HG02610 (cell line): ENCODE measurements around the gene TRAPPC4.
A peak's percentile ranks its signal among the peaks of the same experiment; 100 is the strongest.
"Not testable (repeated sequence)": the region's sequence is repeated elsewhere in the genome, so short reads cannot be mapped to it uniquely, and the experiment has no call there.

Experiments
- ATAC-seq: cut with Tn5 transposase; IDR thresholded peaks from one replicate; pipeline ENCODE4 v1.9.1; 2021; ENCODE audit warnings: mild to moderate bottlenecking, moderate library complexity; ENCODE audit not compliant: unreplicated experiment

Gene TRAPPC4

GRCh38 chr11:119030329-119031047 is 11.9 kb downstream of the TRAPPC4 start, which contains the start of gene SLC37A4:
Gene SLC37A4 (minus strand): TSS chr11:119030877.
- ATAC-seq: peak; percentile 87

- ATAC-seq: no peak
Measured at GRCh38 chr11:119031912-119032280, 13.3 kb downstream of the TRAPPC4 start.

- not testable (repeated sequence) for ATAC-seq
Measured at GRCh38 chr11:119033421-119033820, 14.9 kb downstream of the TRAPPC4 start.

- no peak for ATAC-seq
Measured at GRCh38 chr11:119034813-119035212, 16.2 kb downstream of the TRAPPC4 start.

GRCh38 chr11:119038884-119039283 is 20.3 kb downstream of the TRAPPC4 start:
- ATAC-seq: no peak

- not testable (repeated sequence) for ATAC-seq
Measured at GRCh38 chr11:119039471-119039870, 20.9 kb downstream of the TRAPPC4 start.

- ATAC-seq: no peak
Measured at GRCh38 chr11:119041821-119042514, 23.4 kb downstream of the TRAPPC4 start.

GRCh38 chr11:119042927-119043326 is 24.4 kb downstream of the TRAPPC4 start:
- ATAC-seq: no peak

GRCh38 chr11:119044708-119045107 is 26.1 kb downstream of the TRAPPC4 start:
- no peak for ATAC-seq

- no peak for ATAC-seq
Measured at GRCh38 chr11:119046489-119046888, 27.9 kb downstream of the TRAPPC4 start.

GRCh38 chr11:119047205-119047604 is 28.6 kb downstream of the TRAPPC4 start:
- no peak for ATAC-seq

- no peak for ATAC-seq
Measured at GRCh38 chr11:119048644-119049043, 30.1 kb downstream of the TRAPPC4 start.

GRCh38 chr11:119049081-119049480 is 30.5 kb downstream of the TRAPPC4 start:
- ATAC-seq: no peak

GRCh38 chr11:119051440-119052162 is 33.0 kb downstream of the TRAPPC4 start:
- peak; percentile 71 for ATAC-seq

- ATAC-seq: no peak
Measured at GRCh38 chr11:119052163-119052814, 33.7 kb downstream of the TRAPPC4 start.

- ATAC-seq: no peak
Measured at GRCh38 chr11:119054418-119054817, 35.9 kb downstream of the TRAPPC4 start.

- ATAC-seq: no peak
Measured at GRCh38 chr11:119055901-119056300, 37.3 kb downstream of the TRAPPC4 start.

GRCh38 chr11:119056421-119056999 is 37.9 kb downstream of the TRAPPC4 start:
- ATAC-seq: peak; percentile 3

- peak; percentile 93 for ATAC-seq
Measured at GRCh38 chr11:119057000-119057769, 38.6 kb downstream of the TRAPPC4 start, which contains the start of gene HYOU1. Gene HYOU1 (minus strand): TSS chr11:119057205. CDS start chr11:119056160, 1,045 bp downstream.

- not testable (repeated sequence) for ATAC-seq
Measured at GRCh38 chr11:119059128-119059527, 40.6 kb downstream of the TRAPPC4 start.
